ENCODE results near the gene CDR2L.
A peak's percentile ranks its signal among the peaks of the same experiment; 100 is the strongest.

Gene CDR2L

GRCh38 chr17:75046407-75047289, 59.2 kb downstream of the CDR2L start, which contains the start of the genes ATP5PD and KCTD2:
TSS of gene ATP5PD (minus strand) at chr17:75046969. CDS start at chr17:75042650, 4,319 bp downstream.
TSS of gene KCTD2 (plus strand) at chr17:75047225. CDS start at chr17:75047251, 26 bp downstream.
- DNase-seq = peak; percentile 87 to 97

- DNase-seq = no peak
Observed at GRCh38 chr17:75047398-75048098, 60.1 kb downstream of the CDR2L start.

GRCh38 chr17:75048249-75048878, 60.9 kb downstream of the CDR2L start:
- DNase-seq = peak; percentile 18 to 54

GRCh38 chr17:75049057-75049456, 61.6 kb downstream of the CDR2L start:
- DNase-seq = no peak

- no peak for DNase-seq
Observed at GRCh38 chr17:75049706-75050105, 62.3 kb downstream of the CDR2L start.

- no peak for DNase-seq
Observed at GRCh38 chr17:75051941-75052340, 64.5 kb downstream of the CDR2L start.

Measured in NCI-H446 (cell line).